ENCODE data around the gene PLEKHA3.

The PLEKHA3 gene

GRCh38 chr2:178478439-178479274 lies 1.6 kb upstream of the PLEKHA3 start, which contains the start of gene FKBP7:
TSS of gene FKBP7 (minus strand) at chr2:178478600. CDS start at chr2:178478499, 101 bp downstream.
- peak; percentile 52 to 62 for DNase-seq (ENCODE audit: low read depth in 1 of 2, low spot score in 1 of 2)

- DNase-seq (ENCODE audit: low read depth in 1 of 2, low spot score in 1 of 2) = no peak
These were observed 1.0 kb upstream of the PLEKHA3 start for GRCh38 chr2:178479275-178479616.

- DNase-seq (ENCODE audit: low read depth in 1 of 2, low spot score in 1 of 2) = no peak
These were observed 465 bp upstream of the PLEKHA3 start for GRCh38 chr2:178479758-178480226.

- no peak for DNase-seq (ENCODE audit: low read depth in 1 of 2, low spot score in 1 of 2)
These were observed 2.2 kb downstream of the PLEKHA3 start for GRCh38 chr2:178482437-178482836.

- no peak for DNase-seq (ENCODE audit: low read depth in 1 of 2, low spot score in 1 of 2)
These were observed 4.2 kb downstream of the PLEKHA3 start for GRCh38 chr2:178484245-178485041.

- DNase-seq (ENCODE audit: low read depth in 1 of 2, low spot score in 1 of 2) = no peak
These were observed 5.1 kb downstream of the PLEKHA3 start for GRCh38 chr2:178485356-178485755.

GRCh38 chr2:178491612-178492011 lies 11.4 kb downstream of the PLEKHA3 start:
- DNase-seq (ENCODE audit: low read depth in 1 of 2, low spot score in 1 of 2) = no peak

GRCh38 chr2:178496049-178496448 lies 15.8 kb downstream of the PLEKHA3 start:
- DNase-seq (ENCODE audit: low read depth in 1 of 2, low spot score in 1 of 2) = no peak

- DNase-seq (ENCODE audit: low read depth in 1 of 2, low spot score in 1 of 2) = no peak
These were observed 17.9 kb downstream of the PLEKHA3 start for GRCh38 chr2:178498137-178498536.

- no peak for DNase-seq (ENCODE audit: low read depth in 1 of 2, low spot score in 1 of 2)
These were observed 19.4 kb downstream of the PLEKHA3 start for GRCh38 chr2:178499640-178500039.

- no peak for DNase-seq (ENCODE audit: low read depth in 1 of 2, low spot score in 1 of 2)
These were observed 22.5 kb downstream of the PLEKHA3 start for GRCh38 chr2:178502751-178503150.

- no peak for DNase-seq (ENCODE audit: low read depth in 1 of 2, low spot score in 1 of 2)
These were observed 25.8 kb downstream of the PLEKHA3 start for GRCh38 chr2:178506101-178506500.

GRCh38 chr2:178506524-178506923 lies 26.3 kb downstream of the PLEKHA3 start:
- no peak for DNase-seq (ENCODE audit: low read depth in 1 of 2, low spot score in 1 of 2)

- DNase-seq (ENCODE audit: low read depth in 1 of 2, low spot score in 1 of 2) = no peak
These were observed 26.7 kb downstream of the PLEKHA3 start for GRCh38 chr2:178506949-178507348.

- no peak for DNase-seq (ENCODE audit: low read depth in 1 of 2, low spot score in 1 of 2)
These were observed 28.4 kb downstream of the PLEKHA3 start for GRCh38 chr2:178508646-178509045.

GRCh38 chr2:178510384-178510783 lies 30.1 kb downstream of the PLEKHA3 start:
- no peak for DNase-seq (ENCODE audit: low read depth in 1 of 2, low spot score in 1 of 2)

- DNase-seq (ENCODE audit: low read depth in 1 of 2, low spot score in 1 of 2) = no peak
These were observed 32.2 kb downstream of the PLEKHA3 start for GRCh38 chr2:178512484-178512883.

GRCh38 chr2:178513876-178514275 lies 33.6 kb downstream of the PLEKHA3 start:
- DNase-seq (ENCODE audit: low read depth in 1 of 2, low spot score in 1 of 2) = no peak

- DNase-seq (ENCODE audit: low read depth in 1 of 2, low spot score in 1 of 2) = peak in 1 of 2 donors; percentile 43
These were observed 34.4 kb downstream of the PLEKHA3 start for GRCh38 chr2:178514664-178515063.

GRCh38 chr2:178517496-178517895 lies 37.2 kb downstream of the PLEKHA3 start:
- DNase-seq (ENCODE audit: low read depth in 1 of 2, low spot score in 1 of 2) = no peak

- peak in 1 of 2 donors; percentile 12 for DNase-seq (ENCODE audit: low read depth in 1 of 2, low spot score in 1 of 2)
These were observed 41.3 kb downstream of the PLEKHA3 start for GRCh38 chr2:178521304-178522150.
